Ishikawa (cell line): ENCODE measurements around the gene C5.

Experiments used
- EP300 ChIP-seq: IDR thresholded peaks from 2 replicates; pipeline ENCODE4 v1.6.1; 2012; ENCODE audit warnings: borderline replicate concordance
- RAD21 ChIP-seq: IDR thresholded peaks from 2 replicates; pipeline ENCODE4 v1.6.1; 2012; ENCODE audit warnings: low read depth
- TAF1 ChIP-seq: IDR thresholded peaks from 2 replicates; pipeline ENCODE4 v1.6.1; 2012; ENCODE audit warnings: low read depth, mild to moderate bottlenecking
- TCF12 ChIP-seq: IDR thresholded peaks from 2 replicates; pipeline ENCODE4 v1.6.1; 2012; ENCODE audit warnings: low read depth
- TEAD4 ChIP-seq: IDR thresholded peaks from 2 replicates; pipeline ENCODE4 v1.6.1; 2012
- YY1 ChIP-seq: IDR thresholded peaks from 2 replicates; pipeline ENCODE4 v1.6.1; 2012; ENCODE audit warnings: low read depth
- TF ChIP-seq, protein P1 (sequence below): IDR thresholded peaks from 2 replicates; pipeline ENCODE4 v1.6.1; 2012
- TF ChIP-seq, protein P2 (sequence below): IDR thresholded peaks from 2 replicates; pipeline ENCODE4 v1.6.1; 2012; ENCODE audit warnings: low read depth, mild to moderate bottlenecking

DNA sequence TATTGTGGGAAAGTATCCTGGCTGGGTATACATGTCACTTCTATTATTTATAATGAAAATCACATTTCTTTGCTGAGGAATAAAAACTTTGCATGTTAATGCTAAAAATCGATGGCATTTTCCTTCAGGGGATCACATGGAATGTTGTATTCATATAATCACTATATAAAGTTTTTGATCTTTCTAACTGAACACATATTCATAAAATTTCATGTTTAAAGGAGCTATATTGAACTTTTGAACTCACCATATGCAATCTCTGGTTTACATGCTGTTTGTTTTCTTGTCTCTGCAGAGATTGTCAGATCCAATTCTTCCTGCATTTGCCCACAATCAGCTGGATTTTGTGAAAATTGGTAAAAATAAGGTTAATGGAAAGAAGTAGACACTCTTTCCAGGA lies 90.1 kb downstream of the C5 start:
- TF ChIP-seq TAF1 (no peak), EP300 (no peak), TEAD4 (no peak), YY1 (no peak), RAD21 (no peak), TCF12 (no peak)
- TF ChIP-seq, protein P1, sequence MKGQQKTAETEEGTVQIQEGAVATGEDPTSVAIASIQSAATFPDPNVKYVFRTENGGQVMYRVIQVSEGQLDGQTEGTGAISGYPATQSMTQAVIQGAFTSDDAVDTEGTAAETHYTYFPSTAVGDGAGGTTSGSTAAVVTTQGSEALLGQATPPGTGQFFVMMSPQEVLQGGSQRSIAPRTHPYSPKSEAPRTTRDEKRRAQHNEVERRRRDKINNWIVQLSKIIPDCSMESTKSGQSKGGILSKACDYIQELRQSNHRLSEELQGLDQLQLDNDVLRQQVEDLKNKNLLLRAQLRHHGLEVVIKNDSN: no peak
- TF ChIP-seq, protein P2, sequence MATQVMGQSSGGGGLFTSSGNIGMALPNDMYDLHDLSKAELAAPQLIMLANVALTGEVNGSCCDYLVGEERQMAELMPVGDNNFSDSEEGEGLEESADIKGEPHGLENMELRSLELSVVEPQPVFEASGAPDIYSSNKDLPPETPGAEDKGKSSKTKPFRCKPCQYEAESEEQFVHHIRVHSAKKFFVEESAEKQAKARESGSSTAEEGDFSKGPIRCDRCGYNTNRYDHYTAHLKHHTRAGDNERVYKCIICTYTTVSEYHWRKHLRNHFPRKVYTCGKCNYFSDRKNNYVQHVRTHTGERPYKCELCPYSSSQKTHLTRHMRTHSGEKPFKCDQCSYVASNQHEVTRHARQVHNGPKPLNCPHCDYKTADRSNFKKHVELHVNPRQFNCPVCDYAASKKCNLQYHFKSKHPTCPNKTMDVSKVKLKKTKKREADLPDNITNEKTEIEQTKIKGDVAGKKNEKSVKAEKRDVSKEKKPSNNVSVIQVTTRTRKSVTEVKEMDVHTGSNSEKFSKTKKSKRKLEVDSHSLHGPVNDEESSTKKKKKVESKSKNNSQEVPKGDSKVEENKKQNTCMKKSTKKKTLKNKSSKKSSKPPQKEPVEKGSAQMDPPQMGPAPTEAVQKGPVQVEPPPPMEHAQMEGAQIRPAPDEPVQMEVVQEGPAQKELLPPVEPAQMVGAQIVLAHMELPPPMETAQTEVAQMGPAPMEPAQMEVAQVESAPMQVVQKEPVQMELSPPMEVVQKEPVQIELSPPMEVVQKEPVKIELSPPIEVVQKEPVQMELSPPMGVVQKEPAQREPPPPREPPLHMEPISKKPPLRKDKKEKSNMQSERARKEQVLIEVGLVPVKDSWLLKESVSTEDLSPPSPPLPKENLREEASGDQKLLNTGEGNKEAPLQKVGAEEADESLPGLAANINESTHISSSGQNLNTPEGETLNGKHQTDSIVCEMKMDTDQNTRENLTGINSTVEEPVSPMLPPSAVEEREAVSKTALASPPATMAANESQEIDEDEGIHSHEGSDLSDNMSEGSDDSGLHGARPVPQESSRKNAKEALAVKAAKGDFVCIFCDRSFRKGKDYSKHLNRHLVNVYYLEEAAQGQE: no peak
